GM18526 (cell line): ENCODE results near the gene RPN1.

Experiments
- POLR2A ChIP-seq: IDR thresholded peaks from 3 replicates; pipeline ENCODE4 v1.6.1; 2011; ENCODE audit not compliant: insufficient read length; ENCODE audit errors: extremely low read depth

Gene RPN1

GRCh38 chr3:128650096-128651050 is at the start of gene RPN1:
Gene RPN1 (minus strand): TSS chr3:128650818. CDS start chr3:128650800, 18 bp downstream.
- peak; percentile 89 for TF ChIP-seq POLR2A

DNA sequence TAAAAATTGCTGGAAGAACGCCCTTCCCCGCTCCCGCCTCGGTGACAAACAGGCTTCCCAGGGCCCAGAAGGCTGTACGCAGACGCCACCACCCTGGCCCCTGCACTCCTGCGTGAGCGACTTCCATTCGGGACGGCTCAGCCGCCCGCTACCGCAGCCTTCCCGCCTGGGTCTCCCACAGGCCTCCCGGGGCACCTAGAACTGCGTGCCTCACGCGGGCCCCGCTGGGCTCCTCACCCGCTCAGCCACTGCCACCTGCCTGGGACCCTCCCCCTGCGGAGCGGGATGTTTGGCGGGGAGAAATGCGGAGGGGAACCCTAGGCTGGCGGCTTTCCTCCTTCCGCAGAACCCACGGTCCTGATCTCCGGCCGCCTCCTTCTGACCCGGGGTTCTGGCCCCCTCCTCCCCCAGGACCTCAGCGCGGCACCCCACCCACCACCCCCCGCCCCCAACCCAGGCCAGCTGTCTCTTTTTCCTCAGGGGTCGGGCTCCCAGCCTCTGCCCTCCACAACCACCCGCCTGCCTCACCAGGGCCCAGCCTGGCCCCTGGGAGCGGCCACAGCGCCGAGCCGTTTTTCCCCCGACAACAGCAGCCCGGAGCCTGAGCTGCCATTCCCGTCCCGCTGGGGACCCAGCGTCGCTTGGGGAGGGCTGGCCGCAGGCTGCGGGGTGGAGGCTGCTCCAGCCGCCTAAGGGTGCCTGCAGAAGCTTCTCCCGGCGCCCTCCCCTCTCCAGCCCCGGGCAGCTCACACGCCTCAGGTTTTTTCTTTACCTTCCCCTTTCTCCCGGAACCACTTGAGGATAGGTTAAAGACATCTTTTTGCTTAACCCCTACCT is 47.8 kb upstream of the RPN1 start:
- no peak for TF ChIP-seq POLR2A

DNA sequence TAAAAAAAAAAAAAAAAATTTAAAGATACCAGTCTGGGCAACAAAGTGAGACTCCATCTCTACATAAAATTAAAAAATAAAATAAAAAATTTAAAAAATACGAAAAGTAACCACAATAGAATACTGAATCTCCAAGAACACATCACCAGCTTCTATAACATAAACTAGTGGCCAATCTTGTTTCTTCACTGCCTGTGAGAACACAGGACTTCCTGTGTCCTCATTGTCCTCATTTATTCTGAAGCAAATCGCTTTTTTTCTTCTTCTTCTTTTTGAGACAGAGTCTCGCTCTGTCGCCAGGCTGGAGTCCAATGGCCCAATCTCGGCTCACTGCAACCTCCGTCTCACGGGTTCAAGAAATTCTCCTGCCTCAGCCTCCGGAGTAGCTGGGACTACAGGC is 46.7 kb upstream of the RPN1 start:
- no peak for TF ChIP-seq POLR2A

DNA sequence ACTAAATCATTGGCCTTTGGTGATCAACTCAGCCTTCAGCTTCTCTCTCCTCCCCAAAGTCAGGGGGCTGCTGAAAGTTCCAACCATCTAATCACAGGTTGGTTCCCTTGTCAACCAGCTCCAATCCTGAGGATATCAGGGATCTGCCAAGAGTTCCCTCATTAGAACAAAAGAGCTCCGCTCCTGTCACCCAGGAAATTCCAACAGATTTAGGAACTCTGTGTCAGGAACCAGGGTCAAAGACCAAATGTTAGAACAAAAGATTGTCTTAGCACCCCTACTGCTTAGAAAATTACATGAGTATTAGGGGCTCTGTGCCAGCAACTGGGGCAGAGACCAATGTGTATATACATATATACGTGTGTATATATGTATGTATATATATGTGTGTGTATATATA is 43.1 kb upstream of the RPN1 start:
- no peak for TF ChIP-seq POLR2A

GRCh38 chr3:128689060-128689459 is 38.4 kb upstream of the RPN1 start:
- no peak for TF ChIP-seq POLR2A

DNA sequence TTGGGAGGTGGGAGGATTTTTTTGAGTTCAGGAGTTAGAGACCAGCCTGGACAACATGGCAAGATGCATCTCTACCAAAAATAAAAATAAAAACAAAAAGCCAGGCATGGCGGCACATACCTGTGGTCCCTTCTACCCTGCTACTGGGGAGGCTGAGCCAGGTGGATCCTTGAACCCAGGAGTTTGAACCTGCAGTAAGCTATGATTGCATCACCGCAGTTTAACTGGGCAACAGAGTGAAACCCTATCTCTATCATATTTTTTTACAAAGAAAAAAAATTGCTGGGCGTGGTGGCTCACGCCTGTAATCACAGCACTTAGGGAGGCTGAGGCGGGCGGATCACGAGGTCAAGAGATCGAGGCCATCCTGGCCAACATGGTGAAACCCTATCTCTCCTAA is 35.8 kb upstream of the RPN1 start:
- no peak for TF ChIP-seq POLR2A

- TF ChIP-seq POLR2A = no peak
These were observed 34.5 kb upstream of the RPN1 start for GRCh38 chr3:128684986-128685726.

DNA sequence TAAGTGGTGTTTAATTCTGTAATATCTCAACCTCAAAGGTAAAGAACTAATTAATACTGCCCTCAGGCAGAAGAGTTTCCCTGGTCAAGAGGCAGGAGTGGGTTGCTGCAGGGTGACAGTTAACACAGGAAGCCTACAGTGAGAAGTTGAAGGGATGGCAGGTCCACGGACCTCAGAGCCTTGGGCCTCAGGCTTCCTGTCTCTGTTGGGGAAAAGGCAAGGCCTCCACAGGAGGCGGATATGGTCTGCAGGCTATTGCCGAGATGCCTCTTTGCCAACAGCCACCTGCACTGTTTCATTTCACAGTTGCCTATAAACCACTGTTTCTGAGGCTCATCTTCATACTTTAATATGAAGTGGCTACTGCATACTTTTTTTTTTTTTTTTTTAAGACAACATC is 33.3 kb upstream of the RPN1 start:
- no peak for TF ChIP-seq POLR2A

GRCh38 chr3:128681369-128681829 is 30.8 kb upstream of the RPN1 start:
- TF ChIP-seq POLR2A = no peak

DNA sequence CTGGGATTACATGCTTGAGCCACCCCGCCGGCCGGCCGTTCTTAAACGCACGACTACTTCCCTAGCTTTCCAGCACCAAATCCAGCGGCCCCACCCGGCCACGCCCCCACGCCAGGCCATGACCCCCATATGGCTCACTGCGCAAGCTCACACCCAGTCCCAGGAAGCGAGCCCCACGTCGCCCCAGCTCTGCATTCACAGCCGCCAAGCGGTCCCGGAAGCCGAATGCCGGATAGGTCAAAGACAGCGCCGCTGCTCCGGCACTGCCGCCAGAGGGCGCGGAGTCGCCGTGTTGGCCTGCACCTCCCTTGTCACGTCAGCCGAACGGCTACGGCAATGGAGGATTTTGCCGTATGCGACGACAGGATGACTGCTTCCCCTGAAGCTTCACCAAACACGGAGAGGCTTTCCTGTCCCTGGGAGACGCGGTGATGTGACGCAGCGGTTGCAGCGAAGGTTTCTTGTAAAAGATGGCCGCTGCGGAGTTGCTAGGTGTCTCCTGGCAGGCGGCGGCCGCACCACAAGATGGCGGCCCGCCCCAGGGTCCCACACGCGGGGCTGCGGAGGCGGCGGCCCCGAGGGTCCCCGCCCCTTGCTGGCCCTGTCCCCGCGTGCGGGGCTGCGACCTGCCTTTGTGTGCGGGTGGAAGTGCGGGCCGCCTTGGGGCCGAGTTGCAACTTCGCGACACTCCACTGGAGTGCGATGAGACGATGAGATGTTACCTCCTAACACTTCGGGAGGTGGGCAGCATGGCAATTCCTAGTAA is 30.2 kb upstream of the RPN1 start:
- TF ChIP-seq POLR2A = peak; percentile 85

DNA sequence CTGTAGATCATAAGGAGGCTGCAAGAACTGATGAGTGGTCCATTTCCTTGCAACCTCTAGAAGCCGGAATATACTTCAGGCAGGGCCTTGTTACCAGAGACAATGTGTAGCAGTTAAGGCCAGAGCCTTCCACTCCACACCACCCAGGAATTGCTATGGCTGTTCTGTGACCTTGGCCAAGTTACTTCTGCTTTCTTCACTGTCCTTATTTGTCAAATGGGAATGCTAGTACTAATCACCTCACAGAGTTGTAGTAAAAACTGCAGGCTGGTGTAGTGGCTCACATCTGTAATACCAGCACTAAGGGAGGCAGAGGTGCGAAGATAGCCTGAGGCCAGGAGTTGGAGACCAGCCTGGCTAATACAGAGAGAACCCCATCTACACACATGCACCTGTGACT is 28.7 kb upstream of the RPN1 start:
- no peak for TF ChIP-seq POLR2A

DNA sequence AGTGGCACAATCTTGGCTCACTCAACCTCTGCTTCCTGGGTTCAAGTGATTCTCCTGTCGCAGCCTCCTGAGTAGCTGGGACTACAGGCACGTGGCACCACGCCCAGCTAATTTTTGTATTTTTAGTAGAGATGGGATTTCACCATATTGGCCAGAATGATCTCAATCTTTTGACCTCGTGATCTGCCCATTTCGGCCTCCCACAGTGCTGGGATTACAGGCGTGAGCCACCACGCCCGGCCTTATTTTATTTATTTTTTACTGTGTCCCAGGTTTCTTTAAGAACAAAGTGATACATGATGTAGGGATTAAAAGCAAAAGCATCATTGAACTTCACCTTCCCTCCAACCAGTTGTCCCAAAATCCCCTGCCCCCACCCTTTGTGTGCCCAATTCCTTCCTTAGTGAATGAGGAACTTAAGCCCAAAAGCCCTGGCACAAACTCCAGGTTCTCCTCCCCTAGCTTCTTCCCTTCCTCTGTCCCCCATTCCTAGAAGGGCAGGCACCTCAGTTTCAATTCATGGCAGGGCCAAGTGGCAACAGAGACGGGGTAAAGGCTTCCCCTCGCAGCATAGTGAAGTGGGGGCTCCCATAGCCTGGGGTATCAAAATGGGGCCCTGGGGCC is 23.7 kb upstream of the RPN1 start:
- TF ChIP-seq POLR2A = no peak

- no peak for TF ChIP-seq POLR2A
These were observed 17.0 kb upstream of the RPN1 start for GRCh38 chr3:128667641-128668040.
